Stimulated activated CD4-positive, alpha-beta T cell treated with anti-CD3 and anti-CD28 coated beads, Interleukin-1b, Interleukin-23, amount 100 ng/mL, for 1 hour (primary cell): Measurements from ENCODE around the gene CRPPA.
"Not testable (repeated sequence)": the region's sequence is repeated elsewhere in the genome, so short reads cannot be mapped to it uniquely, and the experiment has no call there.

Source experiments
- DNase-seq, 2 donors: peaks; one replicate each; pipeline ENCODE4 v3.0.0-alpha.2; 2020; ENCODE audit warnings: low read depth in 2 of 2

Gene CRPPA

DNA sequence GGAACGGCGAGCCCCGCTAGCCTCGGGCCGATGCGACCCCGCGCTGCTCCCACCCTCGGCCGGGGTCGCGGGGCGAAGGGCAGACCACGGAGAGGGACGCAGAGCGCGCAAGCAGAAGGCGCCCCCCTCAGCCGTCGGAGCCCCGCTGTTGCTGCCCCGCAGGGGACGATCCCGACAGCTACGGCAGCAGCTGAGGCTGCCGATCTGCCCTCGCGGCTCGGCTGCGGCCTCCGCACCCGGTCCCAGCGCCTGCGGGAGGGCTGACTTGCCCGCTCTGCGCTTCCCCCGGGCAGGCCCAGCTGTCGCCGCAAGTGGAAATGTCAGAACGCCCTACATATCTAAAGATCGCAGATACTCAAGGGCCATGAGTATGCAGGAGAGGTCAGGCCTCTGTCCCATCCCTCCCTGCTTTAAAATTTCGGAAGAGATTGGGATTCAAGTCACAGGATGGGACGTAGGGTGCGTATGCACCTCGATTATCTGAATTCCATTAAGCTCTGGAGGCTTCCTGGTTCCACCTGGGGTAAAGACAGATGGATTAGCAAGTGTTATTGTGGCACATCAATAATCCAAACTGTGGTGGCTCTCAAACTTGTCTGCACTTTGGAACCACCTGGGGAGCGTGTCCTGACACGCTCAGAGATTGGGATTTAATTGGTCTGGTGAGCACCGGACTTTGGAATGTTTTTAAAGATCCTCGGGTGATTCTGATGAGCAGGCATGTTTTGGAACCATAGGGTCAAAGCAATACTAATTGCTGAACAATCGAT is at the start of gene CRPPA:
Gene CRPPA (minus strand): TSS at position 206 of the 770 bp plus-strand sequence. CDS start 216 bp downstream, outside the sequence.
- DNase-seq: no peak

DNA sequence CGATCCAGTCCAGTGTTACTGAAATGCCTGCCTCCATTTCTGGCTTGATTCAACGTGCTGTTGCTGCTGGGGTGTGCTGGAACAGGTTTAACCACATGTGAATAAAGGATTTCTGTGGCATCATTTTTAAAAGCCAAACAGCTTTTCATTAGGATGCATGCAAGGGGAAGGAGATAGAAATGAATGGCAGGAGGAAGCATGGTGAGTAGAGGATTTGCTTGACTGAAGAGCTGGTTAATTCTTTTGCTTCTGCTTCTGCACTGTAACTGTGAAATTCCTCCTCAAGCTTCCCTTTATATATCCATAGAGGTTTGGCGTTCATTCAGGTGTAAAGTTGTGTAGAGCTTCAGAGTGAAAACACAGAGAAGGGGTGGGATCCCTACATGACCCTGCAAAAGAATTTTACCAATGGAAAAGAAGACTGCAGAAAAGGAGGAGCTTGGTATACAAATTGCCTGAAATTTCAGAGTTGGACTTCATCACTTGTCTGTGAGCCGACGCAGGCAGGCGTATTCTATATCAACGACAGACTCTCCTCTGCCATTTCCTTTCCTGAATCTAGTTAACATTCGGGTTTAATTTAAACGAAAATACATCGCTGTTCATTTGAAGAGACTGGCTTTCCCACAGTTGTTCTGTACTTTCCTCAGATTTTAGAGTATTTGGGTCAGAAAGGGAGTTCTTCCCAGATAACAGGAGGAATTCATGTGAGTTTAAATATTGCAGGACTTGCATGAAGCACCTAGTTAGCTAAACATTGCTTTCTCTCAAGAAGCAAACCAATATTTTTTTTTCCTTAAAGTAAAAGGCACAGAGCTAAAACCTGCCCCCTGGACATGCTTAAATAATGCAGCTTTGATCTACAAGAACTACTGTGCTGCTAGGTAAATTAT is 44.4 kb upstream of the CRPPA start, which contains the start of gene SOSTDC1:
Gene SOSTDC1 (minus strand): TSS at position 270 of the 893 bp plus-strand sequence. CDS start 70 bp downstream, at position 200.
- no peak for DNase-seq

DNA sequence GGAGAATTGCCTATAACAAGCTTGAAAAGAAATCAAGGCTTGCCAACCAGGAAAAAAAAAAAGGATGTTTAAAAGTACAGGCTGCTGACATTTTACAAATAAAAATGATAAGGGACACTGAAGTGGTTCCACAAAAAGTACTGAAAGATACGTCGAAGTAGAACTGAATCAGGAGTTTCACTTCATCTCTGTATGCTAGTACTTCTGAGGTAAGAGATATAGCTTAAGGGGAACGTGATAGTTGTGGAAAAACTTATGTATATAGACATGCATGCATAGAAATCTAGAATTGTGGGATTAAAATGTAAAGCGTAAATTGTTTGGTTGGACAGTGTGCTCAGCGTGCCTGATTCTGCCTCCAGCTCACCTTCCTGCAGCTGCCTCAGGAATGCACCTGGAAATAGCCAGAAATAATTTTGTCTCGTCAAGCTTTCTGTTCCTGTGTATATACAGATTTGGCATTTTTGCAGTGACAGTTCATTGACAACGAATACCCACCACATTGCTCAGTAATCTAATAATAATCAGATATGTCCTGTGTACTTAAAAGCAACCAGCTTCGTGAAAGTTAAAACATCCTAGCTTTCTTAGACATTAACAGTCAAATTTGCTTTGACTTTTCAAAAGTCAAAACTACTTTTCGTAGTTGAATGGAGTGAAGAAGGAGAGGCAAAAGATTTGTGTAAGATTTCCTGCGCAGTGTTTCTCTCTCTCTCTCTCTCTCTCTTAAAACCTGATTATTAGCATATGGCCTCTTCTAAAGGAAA is 42.8 kb upstream of the CRPPA start:
- no peak for DNase-seq

DNA sequence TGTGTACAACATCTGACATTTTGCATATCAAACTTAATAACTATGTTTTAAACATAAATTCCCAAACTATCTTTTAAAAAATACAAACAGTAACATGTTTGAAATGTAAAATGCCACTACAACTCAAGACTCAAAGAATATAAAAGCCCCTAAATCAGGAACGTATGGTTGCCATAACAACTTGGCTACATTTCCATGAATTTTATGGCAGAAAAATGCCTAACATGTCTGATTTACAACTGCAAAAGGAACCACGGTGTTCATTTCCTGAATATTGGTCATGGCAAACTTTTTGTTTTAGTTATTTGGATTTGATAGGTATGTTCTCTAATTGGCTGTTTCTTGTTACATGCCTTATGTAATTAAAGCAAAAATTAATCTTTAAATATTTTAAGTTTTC is 42.2 kb upstream of the CRPPA start:
- DNase-seq: no peak

DNA sequence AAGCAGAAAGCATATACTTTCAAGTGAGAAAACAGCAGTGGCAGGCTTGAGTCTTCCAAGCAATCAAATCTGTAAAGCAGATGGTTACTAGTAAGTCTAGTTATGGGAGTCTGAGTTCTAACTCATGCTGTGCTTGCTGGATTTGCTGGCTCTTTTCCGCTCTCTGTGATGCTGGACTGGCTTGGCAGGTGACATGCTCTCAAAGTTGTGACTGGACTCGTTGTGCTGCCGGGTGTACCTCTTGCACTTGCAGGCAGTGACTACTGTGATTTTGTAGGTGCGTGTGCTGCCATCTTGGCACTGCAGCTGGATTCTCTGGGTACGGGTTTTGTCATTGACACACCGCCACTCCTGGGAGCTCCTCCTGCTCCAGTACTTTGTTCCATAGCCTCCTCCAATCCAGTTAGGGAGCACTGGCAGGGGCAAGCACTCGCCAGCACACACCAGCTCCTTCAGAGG is 41.1 kb upstream of the CRPPA start:
- no peak for DNase-seq

DNA sequence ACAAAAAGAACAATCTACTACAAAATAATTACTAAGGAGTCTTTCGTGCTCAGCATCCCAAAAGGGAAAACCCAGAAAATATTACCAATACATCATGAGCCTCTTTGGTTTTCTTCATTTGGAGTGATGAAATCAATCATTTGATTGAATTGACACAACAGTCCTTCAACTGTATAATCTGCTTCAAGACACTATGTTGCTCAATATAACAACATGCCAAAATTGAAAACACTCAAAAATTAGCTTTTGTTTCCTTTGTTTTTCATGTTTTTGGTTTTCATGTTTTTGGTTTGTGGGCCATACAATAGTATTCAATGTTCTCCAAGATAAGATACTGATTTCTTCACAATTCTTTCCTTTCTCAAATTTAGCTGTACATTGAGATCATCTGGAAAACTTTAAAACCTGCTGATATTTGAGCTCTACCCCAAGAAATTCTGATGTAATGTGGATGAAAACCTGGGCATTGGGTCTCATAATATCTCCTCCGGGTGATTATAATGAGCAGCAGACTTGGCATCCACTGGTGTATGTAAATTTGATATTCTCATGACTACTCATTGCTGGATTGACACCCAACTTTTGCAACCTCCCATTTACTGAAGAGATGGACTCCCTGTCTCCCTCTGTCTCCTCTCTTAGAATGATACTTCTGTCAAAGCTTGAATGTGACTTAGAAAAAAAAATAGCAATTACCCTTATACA is 39.6 kb upstream of the CRPPA start:
- no peak for DNase-seq

DNA sequence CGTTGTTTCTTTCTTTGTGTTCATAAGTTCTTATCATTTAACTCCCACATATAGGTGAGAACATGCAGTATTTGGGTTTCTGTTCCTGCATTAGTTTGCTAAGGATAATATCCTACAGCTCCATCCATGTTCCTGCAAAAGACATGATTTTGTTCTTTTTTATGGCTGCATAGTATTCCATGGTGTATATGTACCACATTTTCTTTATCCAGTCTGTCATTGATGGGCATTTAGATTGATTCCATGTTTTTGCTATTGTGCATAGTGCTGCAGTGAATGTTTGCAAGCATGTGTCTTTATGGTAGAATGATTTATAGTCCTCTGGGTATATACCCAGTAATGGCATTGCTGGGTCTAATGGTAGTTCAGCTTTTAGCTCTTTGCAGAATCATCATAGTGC is 35.0 kb upstream of the CRPPA start:
- DNase-seq: not testable (repeated sequence)

DNA sequence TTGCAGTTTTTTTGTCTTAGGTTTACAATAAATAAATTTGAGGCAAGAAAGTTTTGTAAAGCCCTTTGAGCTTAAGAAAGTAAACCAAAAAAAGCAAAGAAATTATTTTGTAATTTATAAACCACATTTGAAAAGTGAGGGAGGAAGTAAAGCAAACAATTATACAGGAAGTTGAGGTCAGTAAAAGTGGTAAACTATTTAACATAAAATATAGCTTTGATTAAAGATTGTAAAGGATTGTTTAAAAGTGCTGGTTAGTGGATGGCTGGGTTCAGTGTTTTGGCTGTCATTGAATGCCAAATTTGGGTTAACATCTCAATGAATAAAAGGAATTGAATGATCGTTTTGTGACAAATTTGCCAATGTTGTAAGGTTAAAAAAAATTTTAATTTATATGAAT is 34.3 kb upstream of the CRPPA start:
- DNase-seq: no peak

DNA sequence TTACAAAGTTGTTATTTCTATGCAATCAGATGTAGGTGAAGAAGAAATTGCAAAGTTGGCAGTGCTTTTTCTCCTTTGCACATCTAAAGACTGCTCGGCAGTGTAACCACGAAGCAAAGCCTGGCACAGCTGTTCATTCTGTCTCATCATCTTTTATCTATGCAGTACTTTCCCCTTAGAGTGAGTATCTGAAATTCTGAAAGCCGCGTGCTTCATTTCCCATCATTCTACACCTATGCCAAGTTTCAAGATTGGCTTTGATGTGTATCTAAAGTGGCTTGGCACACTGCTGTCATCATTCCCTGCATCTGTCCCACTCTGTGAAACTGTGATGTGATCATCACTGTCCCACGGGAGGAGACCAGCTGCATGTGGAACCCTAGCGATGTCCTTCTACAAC is 29.0 kb upstream of the CRPPA start:
- no peak for DNase-seq

DNA sequence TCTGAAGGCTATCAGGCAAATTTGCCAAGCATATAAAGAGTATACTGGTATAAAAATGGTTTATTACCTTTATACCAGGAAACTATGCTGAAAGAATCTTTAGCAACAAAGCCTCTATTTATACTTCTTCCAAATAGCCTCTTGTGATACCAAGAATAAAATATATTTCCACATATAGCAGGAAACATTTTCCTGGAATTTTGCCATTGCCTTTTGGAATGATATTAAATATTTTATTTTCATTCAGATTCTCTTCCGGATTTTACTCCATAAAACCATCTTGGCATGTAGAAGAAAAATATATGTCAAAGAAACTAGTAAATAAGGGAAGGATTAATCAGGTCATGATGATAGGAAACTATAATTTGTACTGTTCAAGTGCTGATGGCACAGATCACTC is 26.5 kb upstream of the CRPPA start:
- DNase-seq: no peak

DNA sequence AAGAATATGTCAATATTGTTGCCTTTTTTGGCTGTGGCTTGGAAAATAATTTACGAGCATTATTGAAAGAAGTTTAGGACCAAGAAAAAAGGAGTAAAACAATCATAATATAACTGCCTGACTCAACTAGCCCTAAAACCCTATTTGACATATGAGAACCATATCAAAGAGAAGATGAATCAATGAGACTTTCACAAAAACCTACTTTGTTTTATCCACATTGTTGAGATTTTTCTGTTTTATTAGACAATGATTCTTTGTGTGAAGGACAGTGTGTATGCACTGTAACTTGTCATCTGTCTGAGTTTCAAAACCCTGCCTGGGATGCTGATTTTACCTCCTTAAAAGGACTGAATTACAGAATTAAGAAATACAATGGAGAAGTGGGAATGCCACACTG is 25.2 kb upstream of the CRPPA start:
- DNase-seq: no peak

DNA sequence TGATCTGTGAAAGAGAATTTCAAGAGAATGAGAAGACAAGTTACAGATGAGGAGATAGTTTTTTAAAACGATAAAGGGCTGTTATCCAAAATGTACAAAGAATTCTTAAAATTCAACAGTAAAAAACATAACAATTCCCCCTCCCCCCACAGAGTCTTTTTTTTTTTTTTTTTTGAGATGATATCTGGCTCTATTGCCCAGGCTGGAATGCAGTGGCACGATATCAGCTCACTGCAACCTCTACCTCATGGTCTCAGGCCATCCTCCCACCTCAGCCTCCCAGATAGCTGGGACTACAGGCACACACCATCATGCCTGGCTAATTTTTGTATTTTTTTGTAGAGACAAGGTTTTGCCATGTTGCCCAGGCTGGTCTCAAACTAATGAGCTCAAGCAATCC is 22.5 kb upstream of the CRPPA start:
- not testable (repeated sequence) for DNase-seq

DNA sequence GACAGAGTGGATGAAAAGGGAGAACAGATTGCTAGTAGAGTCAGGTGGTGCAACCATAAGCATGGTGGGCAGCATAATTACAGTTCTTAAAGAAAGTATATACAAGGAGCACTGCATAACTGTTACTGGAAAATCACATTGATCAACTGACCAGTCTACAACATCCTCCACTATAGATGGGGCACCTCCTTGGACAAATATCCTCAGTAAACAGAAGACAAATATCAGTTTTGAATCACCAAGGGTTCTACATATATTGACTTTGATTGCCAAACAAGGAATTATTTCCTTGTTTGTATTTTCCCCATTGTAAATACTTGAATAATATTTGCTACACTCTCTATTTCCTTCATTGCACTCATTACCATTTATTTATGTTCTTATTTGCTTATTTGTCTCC is 17.6 kb upstream of the CRPPA start:
- DNase-seq: no peak

DNA sequence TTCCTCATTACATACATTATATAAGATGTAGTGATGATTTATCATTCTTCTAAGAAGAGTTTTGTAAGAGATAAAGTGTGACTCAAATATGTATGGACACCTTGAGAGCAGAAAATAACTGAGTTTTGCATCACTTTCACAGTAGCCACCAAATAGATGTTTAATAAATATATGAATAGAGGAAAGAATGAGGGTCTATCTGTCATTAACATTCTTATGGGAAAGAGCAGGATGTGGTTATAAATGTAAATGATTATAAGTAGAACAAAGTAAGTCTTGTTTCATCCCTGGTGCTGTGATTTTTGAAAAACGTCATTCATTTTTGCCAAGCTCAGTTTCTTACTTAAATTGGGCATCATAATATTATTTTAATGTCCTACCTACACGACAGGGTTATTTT is 15.0 kb upstream of the CRPPA start:
- DNase-seq: no peak

DNA sequence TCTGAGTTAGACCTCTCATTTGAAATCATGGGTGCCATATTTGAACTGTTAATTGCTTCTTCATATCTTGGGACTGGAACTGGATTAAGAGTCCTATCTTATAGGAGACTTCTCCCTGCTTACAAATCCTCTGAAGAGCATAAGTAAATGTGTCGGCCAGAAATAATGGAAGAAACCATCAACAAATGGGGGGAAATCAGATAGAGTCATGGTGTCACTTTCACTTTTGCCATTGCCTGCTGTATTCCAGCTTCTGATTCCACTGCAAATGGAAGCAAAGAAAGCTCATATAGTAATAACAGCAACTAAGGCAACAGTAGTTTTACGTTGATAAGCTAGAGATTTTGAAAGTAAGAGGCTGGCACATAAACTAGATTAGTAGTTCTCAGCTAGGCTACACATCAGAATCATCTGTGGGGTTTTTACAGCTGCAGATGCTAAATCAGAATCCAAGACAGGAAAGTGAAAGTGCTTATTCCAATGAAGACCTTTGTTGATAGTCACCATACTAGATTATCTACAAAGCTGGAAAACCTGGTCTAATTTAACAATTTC is 12.3 kb upstream of the CRPPA start:
- DNase-seq: no peak

DNA sequence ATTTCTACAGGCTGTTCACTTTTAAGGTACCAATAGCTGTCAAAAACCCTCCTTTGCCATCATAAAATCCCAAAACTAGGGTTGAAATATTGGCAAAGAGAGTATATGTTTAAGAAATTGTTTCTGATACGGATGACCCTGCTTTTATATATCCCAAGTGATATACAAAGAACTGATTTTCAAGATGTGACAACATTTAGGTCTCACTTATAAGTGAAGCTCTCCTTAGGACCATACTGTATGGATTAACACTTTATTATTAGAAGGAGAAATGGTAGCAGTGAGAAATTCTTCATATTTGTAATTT is 11.0 kb upstream of the CRPPA start:
- no peak for DNase-seq

DNA sequence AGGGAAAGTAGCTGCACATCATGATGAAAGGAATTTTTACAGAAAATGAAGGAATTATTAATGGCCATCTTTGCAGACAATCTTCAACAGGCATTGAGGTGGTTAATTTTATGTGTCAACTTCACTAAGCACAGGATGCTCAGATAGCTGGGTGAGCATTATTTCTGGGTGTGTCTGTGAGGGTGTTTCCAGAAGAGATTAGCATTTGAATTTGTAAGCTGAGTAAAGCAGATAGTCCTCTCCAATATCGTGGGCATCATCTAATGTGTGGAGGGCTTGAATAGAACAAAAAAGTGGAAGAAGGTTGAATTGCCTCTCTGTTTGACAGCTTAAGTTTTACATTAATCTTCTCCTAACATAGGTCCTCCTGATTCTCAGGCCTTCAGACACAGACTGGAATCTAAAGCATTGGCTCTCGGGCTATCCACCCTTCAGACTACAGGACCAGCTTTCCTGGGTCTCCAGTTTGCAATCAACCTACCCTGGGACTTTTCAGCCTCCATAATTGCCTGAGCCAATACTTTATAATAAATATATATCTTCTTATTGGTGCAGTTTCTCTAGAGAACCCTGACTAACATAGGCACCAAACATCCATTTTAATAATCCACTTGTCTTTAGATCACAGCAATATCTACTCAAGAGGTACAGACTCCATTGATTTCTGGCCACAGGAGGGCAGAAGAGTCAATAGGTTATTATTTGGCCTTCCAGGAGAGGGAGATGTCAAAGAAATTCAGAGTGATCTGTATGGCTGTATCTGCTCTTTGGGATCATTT is 10.5 kb upstream of the CRPPA start:
- DNase-seq: no peak

DNA sequence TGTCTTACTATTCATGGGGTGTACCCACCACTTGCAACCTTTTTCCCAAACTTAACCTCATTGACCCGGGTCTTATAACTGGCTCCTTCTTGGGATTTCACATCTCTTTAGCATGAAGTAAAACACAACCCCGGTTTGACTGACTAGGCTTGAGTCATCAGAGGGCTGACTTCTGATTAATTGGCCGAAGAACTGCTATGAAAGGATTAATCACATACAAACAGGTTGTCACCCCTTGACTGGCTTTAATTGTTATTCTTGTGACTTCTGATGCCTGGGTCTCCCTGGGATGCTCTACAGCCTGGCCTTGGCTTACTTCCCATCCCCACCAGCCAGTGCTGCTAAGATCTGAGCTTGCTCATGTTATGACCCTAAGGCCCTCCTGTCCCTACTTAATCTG is 8.8 kb upstream of the CRPPA start:
- no peak for DNase-seq

DNA sequence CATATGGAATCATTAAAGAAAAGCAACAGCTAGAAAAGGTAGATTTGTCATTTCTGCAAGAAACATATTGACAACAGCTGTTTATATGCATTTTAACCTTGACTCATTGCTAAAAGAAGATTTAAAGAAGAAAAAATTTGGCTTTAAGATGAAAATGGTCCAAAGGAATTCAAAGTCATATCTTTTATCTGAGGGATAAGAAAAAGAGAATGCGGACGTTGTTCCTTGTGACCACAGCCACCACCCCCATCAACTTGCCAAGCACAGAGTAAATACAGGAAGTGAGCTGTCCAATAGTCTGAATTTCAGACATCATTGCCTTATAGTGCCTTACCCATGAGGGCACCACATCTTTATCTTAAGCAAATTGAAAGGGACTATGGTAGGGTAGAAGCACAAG is 7.3 kb upstream of the CRPPA start:
- DNase-seq: no peak

DNA sequence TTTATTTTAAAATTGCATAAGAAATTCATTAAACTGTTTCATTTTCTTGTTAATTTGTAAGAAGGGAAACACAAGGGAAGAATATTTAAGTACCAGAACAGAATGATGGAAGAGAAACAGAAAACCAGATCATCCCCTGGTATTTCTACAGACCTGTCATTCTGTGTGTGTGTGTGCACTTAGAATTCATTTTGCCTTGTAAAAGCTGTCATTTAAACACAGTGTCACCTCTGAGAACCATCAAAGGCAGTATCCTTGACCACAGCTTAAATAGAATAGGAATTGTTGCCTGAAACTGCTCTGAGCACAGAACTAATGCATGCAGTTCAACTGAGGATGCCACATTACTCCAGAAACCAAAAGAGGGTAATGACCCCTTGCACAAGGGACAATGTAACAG is 6.8 kb upstream of the CRPPA start:
- DNase-seq: no peak

DNA sequence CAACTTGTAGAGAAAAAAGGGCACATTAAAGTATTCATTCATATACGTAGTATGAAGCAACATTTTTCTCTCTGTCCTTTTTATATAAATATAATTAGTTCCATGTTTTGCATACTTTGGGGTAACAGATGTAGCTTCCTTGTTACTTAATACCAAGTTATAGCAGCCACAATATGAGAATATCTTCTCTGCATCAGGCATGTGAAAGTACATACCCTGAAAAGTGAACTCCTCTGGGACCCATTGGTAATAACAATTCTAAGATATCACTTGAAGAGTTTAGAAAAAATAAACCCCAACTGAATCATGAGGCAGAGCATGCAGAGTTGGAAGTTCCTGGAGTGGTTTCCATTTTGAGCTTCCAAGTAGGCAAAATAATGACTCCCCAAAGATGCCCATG is 2.4 kb upstream of the CRPPA start:
- DNase-seq: no peak
